CD4-positive, alpha-beta T cell treated with Interleukin-12 subunit alpha and Interleukin-12 subunit beta, for 1 hour (primary cell): ENCODE results near the gene PABPN1.
"Not testable (repeated sequence)": the region's sequence is repeated elsewhere in the genome, so short reads cannot be mapped to it uniquely, and the experiment has no call there.

ENCODE experiments used
- DNase-seq: peaks from one replicate; pipeline ENCODE4 v3.0.0-alpha.2; 2020

PABPN1 gene

GRCh38 chr14:23320584-23321571, at the start of gene PABPN1:
TSS of gene PABPN1 (plus strand) at chr14:23321457. CDS start at chr14:23321470, 13 bp downstream.
- DNase-seq = peak; percentile 99

- DNase-seq = no peak
Observed at GRCh38 chr14:23275412-23275811, 45.8 kb upstream of the PABPN1 start.

- DNase-seq = no peak
Observed at GRCh38 chr14:23277189-23277588, 44.1 kb upstream of the PABPN1 start.

GRCh38 chr14:23277928-23278327, 43.3 kb upstream of the PABPN1 start:
- not testable (repeated sequence) for DNase-seq

GRCh38 chr14:23281247-23281646, 40.0 kb upstream of the PABPN1 start:
- no peak for DNase-seq

- peak; percentile 21 for DNase-seq
Observed at GRCh38 chr14:23284654-23285529, 36.4 kb upstream of the PABPN1 start.

- DNase-seq = no peak
Observed at GRCh38 chr14:23285530-23286019, 35.7 kb upstream of the PABPN1 start.

- peak; percentile 97 for DNase-seq
Observed at GRCh38 chr14:23286020-23286901, 35.0 kb upstream of the PABPN1 start, which contains the start of gene HOMEZ. TSS of gene HOMEZ (minus strand) at chr14:23286132. CDS start at chr14:23285952, 180 bp downstream.

- no peak for DNase-seq
Observed at GRCh38 chr14:23286902-23287479, 34.3 kb upstream of the PABPN1 start.

GRCh38 chr14:23294734-23295561, 26.3 kb upstream of the PABPN1 start:
- DNase-seq = peak; percentile 71

- no peak for DNase-seq
Observed at GRCh38 chr14:23296012-23296777, 25.1 kb upstream of the PABPN1 start.

GRCh38 chr14:23297096-23297495, 24.2 kb upstream of the PABPN1 start:
- DNase-seq = no peak

GRCh38 chr14:23297611-23298277, 23.5 kb upstream of the PABPN1 start:
- no peak for DNase-seq

- peak; percentile 54 for DNase-seq
Observed at GRCh38 chr14:23299211-23299957, 21.9 kb upstream of the PABPN1 start.

- no peak for DNase-seq
Observed at GRCh38 chr14:23299986-23300686, 21.1 kb upstream of the PABPN1 start.

- DNase-seq = peak; percentile 3
Observed at GRCh38 chr14:23300687-23301223, 20.5 kb upstream of the PABPN1 start.

GRCh38 chr14:23301288-23301968, 19.8 kb upstream of the PABPN1 start:
- DNase-seq = peak; percentile 98
